HepG2 (cell line): ENCODE data around the gene COQ8B. TPM values are rescaled to one million over a fixed set of nuclear protein-coding genes. Genes with fewer than 3 reads are reported as not detected.

Experiments used
- ATAC-seq: fragments of 200-7000 bp; cut with Tn5 transposase; 3 replicates; pipeline ENCODE4 v1.9.1; 2020; ENCODE audit warnings: mild to moderate bottlenecking, moderate library complexity
- BruUV-seq: library from RNA; stranded (reverse); fragments of 400-500 nt; replicated peaks from 2 replicates; lab custom pipeline; 2021; lab: Mats Ljungman, UMichigan
- CTCF ChIA-PET: fragments of 300-600 bp; formaldehyde crosslinking; extraction: SDS; loops from one replicate; lab custom pipeline; 2021; ENCODE audit warnings: low total read pairs, inconsistent platforms, low intra/inter-chr PET ratio; lab: Yijun Ruan, JAX
- POLR2A ChIA-PET: fragments of 350-600 bp; sonication (Branson Sonifier 250); formaldehyde crosslinking; loops from one replicate; lab custom pipeline; 2020; ENCODE audit warnings: antibody characterized with exemption, inconsistent platforms; lab: Yijun Ruan, JAX
- DNase-seq: peaks from one replicate; pipeline ENCODE4 v3.0.0-alpha.2; 2015; ENCODE audit warnings: low spot score
- FAIRE-seq: peaks from 3 replicates; lab custom pipeline; 2011; peaks lifted over from hg19 to GRCh38; lab: Jason Lieb, UNC
- H2AFZ ChIP-seq: one replicate; pipeline ENCODE4 v1.6.1; 2011; ENCODE audit warnings: low read length, inconsistent platforms
- H3K27ac ChIP-seq: fragments of 300-600 bp; 3 replicates; pipeline ENCODE4 v1.8.0; 2011; ENCODE audit warnings: mixed run types, mild to moderate bottlenecking, mixed read lengths, low read length, inconsistent platforms; ENCODE audit not compliant: insufficient read depth; ENCODE audit errors: extremely low read length
- H3K27me3 ChIP-seq, 2 experiments: fragments of 200-600 bp in 1 of 2; 2 replicates in 1 of 2; 3 replicates in 1 of 2; pipeline versions ENCODE4 v1.6.0 to v1.8.0; 2011; ENCODE audit warnings: low read length in 2 of 2, mild to moderate bottlenecking in 2 of 2, moderate library complexity in 2 of 2, inconsistent platforms in 1 of 2; ENCODE audit not compliant: insufficient read depth in 2 of 2, control insufficient read depth in 1 of 2
- H3K36me3 ChIP-seq, 2 experiments: fragments of 200-600 bp in 1 of 2; replicated peaks in 1 of 2; 2 replicates in 1 of 2; 3 replicates in 1 of 2; pipeline versions ENCODE4 v1.5.1 to v1.8.0; 2011; ENCODE audit warnings: low read length in 2 of 2, inconsistent platforms in 1 of 2; ENCODE audit not compliant: insufficient read depth in 2 of 2, control insufficient read depth in 1 of 2
- H3K4me1 ChIP-seq: 2 replicates; pipeline ENCODE4 v1.5.1; 2012; ENCODE audit warnings: low read length, inconsistent platforms; ENCODE audit not compliant: insufficient read depth
- H3K4me2 ChIP-seq: 2 replicates; pipeline ENCODE4 v1.6.0; 2011; ENCODE audit warnings: low read depth, low read length, inconsistent platforms
- H3K4me3 ChIP-seq, 3 experiments: fragments of 200-600 bp in 1 of 3; sonication (generic), shearing (Covaris generic) in 1 of 3; replicated peaks in 1 of 3; 2 replicates each; pipeline ENCODE4 v1.5.1; 2011 to 2016; ENCODE audit warnings: low read length in 3 of 3, inconsistent platforms in 2 of 3, low read depth in 2 of 3, mild to moderate bottlenecking in 2 of 3, control low read depth in 1 of 3, mixed read lengths in 1 of 3; ENCODE audit not compliant: insufficient read depth in 1 of 3
- H3K79me2 ChIP-seq: one replicate; pipeline ENCODE4 v1.6.1; 2011; ENCODE audit warnings: low read length, inconsistent platforms; ENCODE audit not compliant: insufficient read depth
- H3K9ac ChIP-seq: 2 replicates; pipeline ENCODE4 v1.6.0; 2011; ENCODE audit warnings: mild to moderate bottlenecking, low read depth, low read length, inconsistent platforms; ENCODE audit not compliant: insufficient read depth
- H3K9me3 ChIP-seq: 2 replicates; pipeline ENCODE4 v1.5.1; 2012; ENCODE audit warnings: mild to moderate bottlenecking, low read length
- H4K20me1 ChIP-seq: 2 replicates; pipeline ENCODE4 v1.6.0; 2011; ENCODE audit warnings: inconsistent platforms, mild to moderate bottlenecking, low read length, moderate library complexity; ENCODE audit not compliant: insufficient read depth
- FOXA1 ChIP-seq, 2 experiments: fragments of 450-650 bp in 1 of 2; sonication (generic) in 1 of 2; formaldehyde crosslinking in 1 of 2; IDR thresholded peaks; 2 replicates each; pipeline versions ENCODE4 v1.4.0 to v1.6.1; 2016 to 2020; ENCODE audit warnings: missing genetic modification reagents in 1 of 2
- GPN1 ChIP-seq: sonication (generic); formaldehyde crosslinking; IDR thresholded peaks from 2 replicates; pipeline ENCODE4 v1.5.1; 2020; ENCODE audit warnings: missing genetic modification reagents, borderline replicate concordance
- JUNB ChIP-seq: sonication (generic); formaldehyde crosslinking; IDR thresholded peaks from 2 replicates; pipeline ENCODE4 v1.8.0; 2022; ENCODE audit warnings: missing genetic modification reagents, mild to moderate bottlenecking, borderline replicate concordance
- ZFY ChIP-seq: sonication (generic); formaldehyde crosslinking; IDR thresholded peaks from 2 replicates; pipeline ENCODE4 v1.4.0; 2020; ENCODE audit warnings: missing genetic modification reagents
- WGBS: methylation state at CpG from one replicate; pipeline ENCODE4 v1.1.6; 2017; ENCODE audit warnings: low lambda C conversion rate; 5-methylcytosine and 5-hydroxymethylcytosine counted together
- in situ Hi-C: cut with HindIII; loops from 2 replicates; pipeline ENCODE4 v1.10.0; 2017; ENCODE audit warnings: low pct_unique_long_range_greater_than_20kb; ENCODE audit not compliant: extremely low pct_ligation_motif_present
- intact Hi-C: fragments of 100-400 bp; cut with micrococcal nuclease; formaldehyde crosslinking; loops from one replicate; pipeline ENCODE4 v1.10.0; 2022; ENCODE audit not compliant: unreplicated experiment
- polyA plus RNA-seq, 8 experiments: library from polyadenylated mRNA; depleted of rRNA in 3 of 8; stranded (reverse) in 7 of 8; unstranded in 1 of 8; fragments of >200 nt; fragmentation: Illumina TruSeq in 4 of 8; extraction: Trizol in 4 of 8; gene quantifications; 2 replicates each; pipeline versions ENCODE4 v1.2.1 to v1.2.3, GENCODE V29; 2011 to 2016; ENCODE audit warnings: low read depth in 4 of 8, missing spikeins in 1 of 8, mixed read lengths in 1 of 8; ENCODE audit not compliant: insufficient read depth in 1 of 8
- total RNA-seq, 5 experiments: library from RNA; depleted of rRNA; stranded (reverse); fragments of >200 nt; fragmentation: Illumina TruSeq; extraction: Trizol; gene quantifications; 2 replicates each; pipeline ENCODE4 v1.2.3, GENCODE V29; 2016; ENCODE audit warnings: low read depth in 1 of 5
- TF ChIP-seq, protein P1 (sequence below): sonication (generic); formaldehyde crosslinking; IDR thresholded peaks from 2 replicates; pipeline ENCODE4 v1.9.0; 2021; ENCODE audit warnings: mild to moderate bottlenecking, missing genetic modification reagents
- TF ChIP-seq, protein P2 (sequence below): sonication (generic); formaldehyde crosslinking; IDR thresholded peaks from 2 replicates; pipeline ENCODE4 v1.4.0; 2020; ENCODE audit warnings: mild to moderate bottlenecking, missing genetic modification reagents
- TF ChIP-seq, protein P3 (sequence below): sonication (generic); formaldehyde crosslinking; IDR thresholded peaks from 2 replicates; pipeline ENCODE4 v1.5.0; 2020; ENCODE audit warnings: missing genetic modification reagents
- TF ChIP-seq, protein P4 (sequence below): sonication (generic); formaldehyde crosslinking; IDR thresholded peaks from 2 replicates; pipeline ENCODE4 v1.9.0; 2021; ENCODE audit warnings: missing genetic modification reagents, borderline replicate concordance

COQ8B gene
- total and polyA plus RNA-seq, 2 of the 13 experiments (the other 11 are each of a cell fraction or from before 2014, with no cell fraction given) = 12.3 to 17.2 TPM

DNA sequence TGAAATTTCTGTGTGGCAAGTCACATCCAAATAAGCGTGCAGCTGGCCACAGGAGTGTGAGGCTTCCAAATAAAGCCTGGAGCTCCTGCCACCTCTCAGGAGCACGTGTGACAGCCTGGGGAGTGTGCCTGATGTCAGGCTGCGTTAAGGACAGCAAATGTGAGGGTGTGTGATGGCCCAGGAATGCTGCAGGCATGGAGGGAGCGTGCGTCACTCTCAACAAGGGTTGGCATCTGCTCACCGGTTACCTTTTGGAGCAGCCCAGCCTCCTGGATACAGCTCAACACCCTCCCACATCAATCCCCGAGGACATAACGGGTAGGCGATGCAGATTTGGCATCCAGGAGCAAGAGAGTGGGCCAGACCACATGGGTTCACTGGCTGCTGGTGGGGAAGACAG is 45.3 kb downstream of the COQ8B start (continued):
- TF ChIP-seq, protein P1, sequence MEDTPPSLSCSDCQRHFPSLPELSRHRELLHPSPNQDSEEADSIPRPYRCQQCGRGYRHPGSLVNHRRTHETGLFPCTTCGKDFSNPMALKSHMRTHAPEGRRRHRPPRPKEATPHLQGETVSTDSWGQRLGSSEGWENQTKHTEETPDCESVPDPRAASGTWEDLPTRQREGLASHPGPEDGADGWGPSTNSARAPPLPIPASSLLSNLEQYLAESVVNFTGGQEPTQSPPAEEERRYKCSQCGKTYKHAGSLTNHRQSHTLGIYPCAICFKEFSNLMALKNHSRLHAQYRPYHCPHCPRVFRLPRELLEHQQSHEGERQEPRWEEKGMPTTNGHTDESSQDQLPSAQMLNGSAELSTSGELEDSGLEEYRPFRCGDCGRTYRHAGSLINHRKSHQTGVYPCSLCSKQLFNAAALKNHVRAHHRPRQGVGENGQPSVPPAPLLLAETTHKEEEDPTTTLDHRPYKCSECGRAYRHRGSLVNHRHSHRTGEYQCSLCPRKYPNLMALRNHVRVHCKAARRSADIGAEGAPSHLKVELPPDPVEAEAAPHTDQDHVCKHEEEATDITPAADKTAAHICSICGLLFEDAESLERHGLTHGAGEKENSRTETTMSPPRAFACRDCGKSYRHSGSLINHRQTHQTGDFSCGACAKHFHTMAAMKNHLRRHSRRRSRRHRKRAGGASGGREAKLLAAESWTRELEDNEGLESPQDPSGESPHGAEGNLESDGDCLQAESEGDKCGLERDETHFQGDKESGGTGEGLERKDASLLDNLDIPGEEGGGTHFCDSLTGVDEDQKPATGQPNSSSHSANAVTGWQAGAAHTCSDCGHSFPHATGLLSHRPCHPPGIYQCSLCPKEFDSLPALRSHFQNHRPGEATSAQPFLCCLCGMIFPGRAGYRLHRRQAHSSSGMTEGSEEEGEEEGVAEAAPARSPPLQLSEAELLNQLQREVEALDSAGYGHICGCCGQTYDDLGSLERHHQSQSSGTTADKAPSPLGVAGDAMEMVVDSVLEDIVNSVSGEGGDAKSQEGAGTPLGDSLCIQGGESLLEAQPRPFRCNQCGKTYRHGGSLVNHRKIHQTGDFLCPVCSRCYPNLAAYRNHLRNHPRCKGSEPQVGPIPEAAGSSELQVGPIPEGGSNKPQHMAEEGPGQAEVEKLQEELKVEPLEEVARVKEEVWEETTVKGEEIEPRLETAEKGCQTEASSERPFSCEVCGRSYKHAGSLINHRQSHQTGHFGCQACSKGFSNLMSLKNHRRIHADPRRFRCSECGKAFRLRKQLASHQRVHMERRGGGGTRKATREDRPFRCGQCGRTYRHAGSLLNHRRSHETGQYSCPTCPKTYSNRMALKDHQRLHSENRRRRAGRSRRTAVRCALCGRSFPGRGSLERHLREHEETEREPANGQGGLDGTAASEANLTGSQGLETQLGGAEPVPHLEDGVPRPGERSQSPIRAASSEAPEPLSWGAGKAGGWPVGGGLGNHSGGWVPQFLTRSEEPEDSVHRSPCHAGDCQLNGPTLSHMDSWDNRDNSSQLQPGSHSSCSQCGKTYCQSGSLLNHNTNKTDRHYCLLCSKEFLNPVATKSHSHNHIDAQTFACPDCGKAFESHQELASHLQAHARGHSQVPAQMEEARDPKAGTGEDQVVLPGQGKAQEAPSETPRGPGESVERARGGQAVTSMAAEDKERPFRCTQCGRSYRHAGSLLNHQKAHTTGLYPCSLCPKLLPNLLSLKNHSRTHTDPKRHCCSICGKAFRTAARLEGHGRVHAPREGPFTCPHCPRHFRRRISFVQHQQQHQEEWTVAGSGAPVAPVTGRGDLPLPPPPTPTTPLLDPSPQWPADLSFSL (CRISPR knock-in tag) = no peak
- TF ChIP-seq GPN1 (CRISPR knock-in tag) (no peak), ZFY (CRISPR knock-in tag) (no peak), FOXA1 (IDR thresholded peaks at IDR 0.05) (no peak), FOXA1 (CRISPR knock-in tag; IDR thresholded peaks at IDR 0.05) (no peak)
- TF ChIP-seq, all 625 proteins: peak for 0

DNA sequence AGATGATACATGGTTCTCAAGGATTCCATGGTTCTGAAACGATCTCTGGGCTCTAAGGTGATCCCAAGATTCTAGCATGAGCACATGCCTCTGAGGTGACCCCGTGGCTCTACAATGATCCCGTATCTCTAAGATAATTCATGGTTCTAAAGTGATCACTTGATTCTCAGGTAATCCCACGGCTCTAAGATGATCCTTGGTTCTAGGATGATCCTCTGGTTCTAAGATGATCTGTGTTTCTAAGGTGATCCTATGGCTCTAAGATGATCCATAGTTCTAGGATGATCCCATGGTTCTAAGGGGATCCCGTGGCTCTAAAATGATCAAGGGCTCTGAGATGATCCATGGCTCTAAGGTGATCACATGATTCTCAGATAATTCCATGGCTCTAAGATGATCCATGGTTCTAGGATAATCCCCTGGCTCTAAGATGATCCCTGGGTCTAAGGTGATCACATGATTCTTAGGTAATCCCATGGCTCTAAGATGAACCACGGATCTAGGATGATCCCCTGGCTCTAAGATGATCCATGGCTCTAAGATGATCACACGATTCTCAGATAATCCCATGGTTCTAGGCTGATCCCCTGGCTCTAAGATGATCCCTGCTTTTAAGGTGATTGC is 47.6 kb downstream of the COQ8B start:
- FAIRE-seq (no peak), DNase-seq (no peak), ATAC-seq (no peak)
- peaks cover 2% of the 10 kb centered on the region; the same call in 1 of the 2 replicates for H3K4me1 ChIP-seq
- ChIA-PET CTCF (no interaction called here), POLR2A (no interaction called here)
- 67% methylated on average over 6 of the region's 7 CpGs for WGBS
- no peak overlapping the region for H3K4me2 ChIP-seq
- 0 out of 5 replicates have a peak, but pooled peaks cover 0 to 2% of the 10 kb centered on the region in 2 experiments for H3K27me3 ChIP-seq
- H3K4me3 ChIP-seq = no peak overlapping the region
- no TSS peak for BruUV-seq
- H4K20me1 ChIP-seq = no peaks in the 10 kb centered on the region
- no peak overlapping the region for H2AFZ ChIP-seq
- no peaks in the 10 kb centered on the region for H3K79me2 ChIP-seq
- intact Hi-C loops = loop anchor here (10.0 kb wide), 1 partner anchor 356 kb away; no protein-coding TSS in a partner anchor
- no peak overlapping the region for H3K27ac ChIP-seq
- no peak overlapping the region for H3K9ac ChIP-seq
- no peaks in the 10 kb centered on the region; the same call in 1 of the 2 replicates for H3K9me3 ChIP-seq
- in situ Hi-C loops = loop anchor here (25.0 kb wide), 1 partner anchor 468 kb away; no protein-coding TSS in a partner anchor
- no peaks in the 10 kb centered on the region for H3K36me3 ChIP-seq
- TF ChIP-seq, protein P2, sequence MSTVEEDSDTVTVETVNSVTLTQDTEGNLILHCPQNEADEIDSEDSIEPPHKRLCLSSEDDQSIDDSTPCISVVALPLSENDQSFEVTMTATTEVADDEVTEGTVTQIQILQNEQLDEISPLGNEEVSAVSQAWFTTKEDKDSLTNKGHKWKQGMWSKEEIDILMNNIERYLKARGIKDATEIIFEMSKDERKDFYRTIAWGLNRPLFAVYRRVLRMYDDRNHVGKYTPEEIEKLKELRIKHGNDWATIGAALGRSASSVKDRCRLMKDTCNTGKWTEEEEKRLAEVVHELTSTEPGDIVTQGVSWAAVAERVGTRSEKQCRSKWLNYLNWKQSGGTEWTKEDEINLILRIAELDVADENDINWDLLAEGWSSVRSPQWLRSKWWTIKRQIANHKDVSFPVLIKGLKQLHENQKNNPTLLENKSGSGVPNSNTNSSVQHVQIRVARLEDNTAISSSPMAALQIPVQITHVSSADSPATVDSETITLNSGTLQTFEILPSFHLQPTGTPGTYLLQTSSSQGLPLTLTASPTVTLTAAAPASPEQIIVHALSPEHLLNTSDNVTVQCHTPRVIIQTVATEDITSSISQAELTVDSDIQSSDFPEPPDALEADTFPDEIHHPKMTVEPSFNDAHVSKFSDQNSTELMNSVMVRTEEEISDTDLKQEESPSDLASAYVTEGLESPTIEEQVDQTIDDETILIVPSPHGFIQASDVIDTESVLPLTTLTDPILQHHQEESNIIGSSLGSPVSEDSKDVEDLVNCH (CRISPR knock-in tag) = no peak
- TF ChIP-seq, protein P3, sequence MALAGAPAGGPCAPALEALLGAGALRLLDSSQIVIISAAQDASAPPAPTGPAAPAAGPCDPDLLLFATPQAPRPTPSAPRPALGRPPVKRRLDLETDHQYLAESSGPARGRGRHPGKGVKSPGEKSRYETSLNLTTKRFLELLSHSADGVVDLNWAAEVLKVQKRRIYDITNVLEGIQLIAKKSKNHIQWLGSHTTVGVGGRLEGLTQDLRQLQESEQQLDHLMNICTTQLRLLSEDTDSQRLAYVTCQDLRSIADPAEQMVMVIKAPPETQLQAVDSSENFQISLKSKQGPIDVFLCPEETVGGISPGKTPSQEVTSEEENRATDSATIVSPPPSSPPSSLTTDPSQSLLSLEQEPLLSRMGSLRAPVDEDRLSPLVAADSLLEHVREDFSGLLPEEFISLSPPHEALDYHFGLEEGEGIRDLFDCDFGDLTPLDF (CRISPR knock-in tag) = no peak
- TF ChIP-seq, protein P4, sequence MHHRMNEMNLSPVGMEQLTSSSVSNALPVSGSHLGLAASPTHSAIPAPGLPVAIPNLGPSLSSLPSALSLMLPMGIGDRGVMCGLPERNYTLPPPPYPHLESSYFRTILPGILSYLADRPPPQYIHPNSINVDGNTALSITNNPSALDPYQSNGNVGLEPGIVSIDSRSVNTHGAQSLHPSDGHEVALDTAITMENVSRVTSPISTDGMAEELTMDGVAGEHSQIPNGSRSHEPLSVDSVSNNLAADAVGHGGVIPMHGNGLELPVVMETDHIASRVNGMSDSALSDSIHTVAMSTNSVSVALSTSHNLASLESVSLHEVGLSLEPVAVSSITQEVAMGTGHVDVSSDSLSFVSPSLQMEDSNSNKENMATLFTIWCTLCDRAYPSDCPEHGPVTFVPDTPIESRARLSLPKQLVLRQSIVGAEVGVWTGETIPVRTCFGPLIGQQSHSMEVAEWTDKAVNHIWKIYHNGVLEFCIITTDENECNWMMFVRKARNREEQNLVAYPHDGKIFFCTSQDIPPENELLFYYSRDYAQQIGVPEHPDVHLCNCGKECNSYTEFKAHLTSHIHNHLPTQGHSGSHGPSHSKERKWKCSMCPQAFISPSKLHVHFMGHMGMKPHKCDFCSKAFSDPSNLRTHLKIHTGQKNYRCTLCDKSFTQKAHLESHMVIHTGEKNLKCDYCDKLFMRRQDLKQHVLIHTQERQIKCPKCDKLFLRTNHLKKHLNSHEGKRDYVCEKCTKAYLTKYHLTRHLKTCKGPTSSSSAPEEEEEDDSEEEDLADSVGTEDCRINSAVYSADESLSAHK (CRISPR knock-in tag) = no peak
- TF ChIP-seq JUNB (CRISPR knock-in tag) = no peak
